ENCODE data around the gene CPPED1. TPM values are rescaled to one million over a fixed set of nuclear protein-coding genes. Genes with fewer than 3 reads are reported as not detected.

The CPPED1 gene
- polyA plus RNA-seq, 3 donors, result 100 to 292 (median 259) TPM

DNA sequence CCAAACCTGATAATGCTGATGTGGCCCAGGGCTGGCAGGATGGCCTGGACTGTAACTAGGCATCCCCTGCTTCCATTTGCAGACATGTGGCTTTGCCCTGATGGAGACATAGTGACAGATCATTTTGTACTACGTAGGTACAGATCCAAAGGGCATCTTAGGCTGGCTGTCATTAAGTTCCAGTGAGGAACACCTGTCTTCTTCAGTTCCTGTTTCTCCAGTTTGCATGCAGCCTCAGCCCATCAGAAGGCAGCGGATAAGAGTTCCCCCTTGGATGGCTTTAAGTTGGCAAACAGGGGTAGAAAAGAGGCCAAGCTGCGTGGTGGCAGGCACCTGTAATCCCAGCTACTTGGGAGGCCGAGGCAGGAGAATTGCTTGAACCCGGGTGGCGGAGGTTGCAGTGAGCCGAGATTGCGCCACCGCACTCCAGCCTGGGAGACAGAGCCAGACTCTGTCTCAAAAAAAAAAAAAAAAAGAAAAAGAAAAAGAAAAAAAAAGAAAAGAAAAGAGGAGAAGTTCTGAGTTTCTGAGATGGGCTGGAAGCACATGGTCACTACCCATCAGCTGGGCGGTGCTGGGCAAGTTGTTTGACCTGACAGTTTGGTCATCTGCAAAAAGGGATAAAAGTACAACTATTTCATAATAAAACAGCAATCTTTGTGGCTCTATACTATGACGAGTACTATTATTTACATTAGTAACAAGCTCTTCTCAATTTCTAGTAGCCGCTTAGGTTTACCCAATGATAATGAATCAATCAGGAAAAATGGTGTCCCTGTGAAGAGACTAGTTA is 42.7 kb downstream of the CPPED1 start:
- peaks cover 18 to 68% of the 10 kb centered on the region in 2 donors for H3K36me3 Mint-ChIP-seq

DNA sequence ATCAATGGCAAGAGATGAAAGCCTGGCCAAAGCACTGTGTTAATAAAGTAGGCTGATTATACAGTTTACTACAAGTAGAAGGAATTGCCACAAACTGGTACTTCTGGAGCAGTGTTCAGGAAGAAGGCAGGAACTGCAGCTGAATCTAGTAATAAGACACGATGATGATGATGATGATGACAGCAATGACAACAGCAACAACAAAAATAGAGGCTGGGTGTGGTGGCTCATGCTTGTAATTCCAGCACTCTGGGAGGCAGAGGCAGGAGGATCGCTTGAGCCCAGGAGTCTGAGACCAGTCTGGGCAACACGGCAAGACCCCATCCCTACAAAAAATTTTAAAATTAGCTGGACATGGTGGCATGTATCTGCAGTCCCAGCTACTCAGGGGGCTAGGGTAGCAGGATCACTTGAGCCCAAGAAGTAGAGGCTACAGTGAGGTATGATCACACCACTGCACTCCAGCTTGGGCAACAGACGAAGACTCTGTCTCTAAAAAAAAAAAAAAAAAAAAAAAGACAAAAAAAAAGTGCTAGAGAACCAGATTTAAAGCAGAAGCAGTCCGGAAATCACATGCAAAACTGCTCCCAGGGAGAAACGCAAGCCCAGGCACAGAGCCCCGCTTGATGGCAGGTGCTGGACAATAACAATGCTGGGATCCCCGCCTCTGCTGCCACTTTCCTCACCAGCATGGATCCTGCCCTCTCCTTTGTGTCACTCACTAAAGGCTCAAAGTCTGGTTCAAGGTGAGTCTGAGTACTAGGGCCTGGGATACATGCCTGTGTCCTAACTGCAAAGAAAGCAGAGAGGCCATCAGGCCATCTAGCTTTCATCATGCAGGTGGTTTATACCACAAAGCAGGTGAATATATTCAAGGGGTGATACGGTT is 44.8 kb downstream of the CPPED1 start:
- H3K4me2 ChIP-seq (replicated peaks; ENCODE audit: extremely low read depth, low read length, poor library complexity, severe bottlenecking), result no peak overlapping the region
- peaks cover 15 to 70% of the 10 kb centered on the region in 2 donors for H3K36me3 Mint-ChIP-seq
- TF ChIP-seq, protein P1, sequence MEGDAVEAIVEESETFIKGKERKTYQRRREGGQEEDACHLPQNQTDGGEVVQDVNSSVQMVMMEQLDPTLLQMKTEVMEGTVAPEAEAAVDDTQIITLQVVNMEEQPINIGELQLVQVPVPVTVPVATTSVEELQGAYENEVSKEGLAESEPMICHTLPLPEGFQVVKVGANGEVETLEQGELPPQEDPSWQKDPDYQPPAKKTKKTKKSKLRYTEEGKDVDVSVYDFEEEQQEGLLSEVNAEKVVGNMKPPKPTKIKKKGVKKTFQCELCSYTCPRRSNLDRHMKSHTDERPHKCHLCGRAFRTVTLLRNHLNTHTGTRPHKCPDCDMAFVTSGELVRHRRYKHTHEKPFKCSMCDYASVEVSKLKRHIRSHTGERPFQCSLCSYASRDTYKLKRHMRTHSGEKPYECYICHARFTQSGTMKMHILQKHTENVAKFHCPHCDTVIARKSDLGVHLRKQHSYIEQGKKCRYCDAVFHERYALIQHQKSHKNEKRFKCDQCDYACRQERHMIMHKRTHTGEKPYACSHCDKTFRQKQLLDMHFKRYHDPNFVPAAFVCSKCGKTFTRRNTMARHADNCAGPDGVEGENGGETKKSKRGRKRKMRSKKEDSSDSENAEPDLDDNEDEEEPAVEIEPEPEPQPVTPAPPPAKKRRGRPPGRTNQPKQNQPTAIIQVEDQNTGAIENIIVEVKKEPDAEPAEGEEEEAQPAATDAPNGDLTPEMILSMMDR (IDR thresholded peaks at IDR 0.05), result no peak

More for the DNA sequence above, 42.7 kb downstream of the CPPED1 start:
- peaks cover 4% of the 10 kb centered on the region for H3K4me1 Mint-ChIP-seq
- H3K27ac Mint-ChIP-seq, result peak overlapping the region in 1 of 7 donors; percentile 11
- TF ChIP-seq, protein P1 (IDR thresholded peaks at IDR 0.05), result no peak
- no peaks in the 10 kb centered on the region for H3K27me3 ChIP-seq (ENCODE audit: control insufficient read depth in 2 of 2, insufficient read depth in 2 of 2, low read length in 2 of 2)
- no peaks in the 10 kb centered on the region for H3K9me3 ChIP-seq (replicated peaks in 1 of 2; ENCODE audit: control insufficient read depth in 1 of 2, insufficient read depth in 1 of 2, low read length in 2 of 2)
- intact Hi-C loops (cut with micrococcal nuclease), result no loop called here
- no peak overlapping the region for H3K4me3 Mint-ChIP-seq
- 93% methylated on average over 3 of the region's 12 CpGs for WGBS (ENCODE audit: insufficient coverage)
- H3K9me3 Mint-ChIP-seq, result peaks cover 0 to 5% (median 0%) of the 10 kb centered on the region in 7 donors
- no peaks in the 10 kb centered on the region for H3K4me1 ChIP-seq (ENCODE audit: control insufficient read depth in 1 of 2, insufficient read depth in 2 of 2, low read length in 2 of 2)
- no peak overlapping the region for H2AFZ ChIP-seq (ENCODE audit: insufficient read depth, low read depth, low read length, poor library complexity, severe bottlenecking)
- no peak overlapping the region for H3K4me2 ChIP-seq (replicated peaks; ENCODE audit: extremely low read depth, low read length, poor library complexity, severe bottlenecking)
- H3K27ac ChIP-seq (ENCODE audit: low read depth in 1 of 2, low read length in 2 of 2), result no peak overlapping the region
- DNase-seq, result no peak
- peaks cover 39 to 90% of the 10 kb centered on the region in 2 donors for H3K36me3 ChIP-seq (replicated peaks in 1 of 2; ENCODE audit: control insufficient read depth in 1 of 2, insufficient read depth in 2 of 2, low read length in 2 of 2)
- no peak overlapping the region for H3K9ac ChIP-seq (ENCODE audit: insufficient read depth, low read length, poor library complexity, severe bottlenecking)
- H3K27me3 Mint-ChIP-seq (ENCODE audit: low read depth in 3 of 3), result no peaks in the 10 kb centered on the region
- peaks cover 100% of the 10 kb centered on the region for H4K20me1 ChIP-seq (ENCODE audit: insufficient read depth, low read length)
- peaks cover 88% of the 10 kb centered on the region for H3K79me2 ChIP-seq (ENCODE audit: insufficient read depth, low read length)
- H3K4me3 ChIP-seq (replicated peaks in 1 of 3; ENCODE audit: low read depth in 2 of 3, low read length in 3 of 3), result no peak overlapping the region

More for the DNA sequence above, 44.8 kb downstream of the CPPED1 start:
- Histone ChIP-seq H3K9ac (ENCODE audit: insufficient read depth, low read length, poor library complexity, severe bottlenecking) (no peak overlapping the region), H3K36me3 (replicated peaks in 1 of 2; ENCODE audit: control insufficient read depth in 1 of 2, insufficient read depth in 2 of 2, low read length in 2 of 2) (peaks cover 36 to 96% of the 10 kb centered on the region in 2 donors), H3K9me3 (replicated peaks in 1 of 2; ENCODE audit: control insufficient read depth in 1 of 2, insufficient read depth in 1 of 2, low read length in 2 of 2) (no peaks in the 10 kb centered on the region), H3K79me2 (ENCODE audit: insufficient read depth, low read length) (peaks cover 93% of the 10 kb centered on the region), H4K20me1 (ENCODE audit: insufficient read depth, low read length) (peaks cover 100% of the 10 kb centered on the region), H3K4me3 (replicated peaks in 1 of 3; ENCODE audit: low read depth in 2 of 3, low read length in 3 of 3) (no peak overlapping the region), H3K4me1 (ENCODE audit: control insufficient read depth in 1 of 2, insufficient read depth in 2 of 2, low read length in 2 of 2) (no peaks in the 10 kb centered on the region), H2AFZ (ENCODE audit: insufficient read depth, low read depth, low read length, poor library complexity, severe bottlenecking) (no peak overlapping the region), H3K27me3 (ENCODE audit: control insufficient read depth in 2 of 2, insufficient read depth in 2 of 2, low read length in 2 of 2) (no peaks in the 10 kb centered on the region), H3K27ac (ENCODE audit: low read depth in 1 of 2, low read length in 2 of 2) (peak overlapping the region in 1 of 2 donors; percentile 37)
- Mint-ChIP-seq H3K27ac (peak overlapping the region in 5 of 7 donors; percentile 12 to 68 (median 32)), H3K4me3 (no peak overlapping the region), H3K27me3 (ENCODE audit: low read depth in 3 of 3) (no peaks in the 10 kb centered on the region), H3K4me1 (peaks cover 4% of the 10 kb centered on the region), H3K9me3 (peaks cover 0 to 4% (median 0%) of the 10 kb centered on the region in 7 donors)
- intact Hi-C loops (cut with micrococcal nuclease), result no loop called here
- 85% methylated on average over 4 of the region's 9 CpGs for WGBS (ENCODE audit: insufficient coverage)
- no peak for DNase-seq
